Left colon (tissue), 2 donors: ENCODE results near the gene TAS2R40. TPM values are rescaled to one million over a fixed set of nuclear protein-coding genes. Genes with fewer than 3 reads are reported as not detected.

ENCODE experiments used
- ATAC-seq: fragments of 200-7000 bp; cut with Tn5 transposase; one replicate; pipeline ENCODE4 v1.9.1; 2020; ENCODE audit warnings: mild to moderate bottlenecking, moderate library complexity
- DNase-seq, 2 donors: peaks; one replicate each; pipeline ENCODE4 v3.0.0-alpha.2; 2020
- intact Hi-C, 2 donors: fragments of 100-400 bp; cut with DNase I in 1 of 2; cut with micrococcal nuclease in 1 of 2; formaldehyde crosslinking; loops; one replicate each; pipeline versions ENCODE4 v1.11.2 to v1.14.0; 2022; cut with DNase I, micrococcal nuclease
- total RNA-seq, 2 donors: library from RNA; stranded (reverse); fragmentation: NEBNext Ultra II Directional; extraction: Animal tissue kit (Norgen Biotek cat#: 25700); gene quantifications; one replicate each; pipeline ENCODE4 v1.2.1, GENCODE V29; 2021
- donor health status: DM: no; HTN: no; CAD: no.
- donor health status: DM: yes; HTN: yes; CAD: no.

TAS2R40 gene
- total RNA-seq, 2 donors from 2014 or later = not detected

GRCh38 chr7:143269251-143269650, 47.4 kb downstream of the TAS2R40 start:
- ATAC-seq (peak; percentile 91), DNase-seq (peak; percentile 61 to 84)
- intact Hi-C loops = no loop called here

- ATAC-seq (no peak), DNase-seq (no peak)
- intact Hi-C loops = no loop called here
These were observed 49.4 kb downstream of the TAS2R40 start for GRCh38 chr7:143271240-143271639.

Other genes with a start within 250 kb of the TAS2R40 start
- gene OR9A2, start 194.9 kb upstream of the TAS2R40 start, total RNA-seq = not detected
- gene OR6V1, start 169.7 kb upstream of the TAS2R40 start, total RNA-seq = not detected
- gene PIP, start 90.0 kb upstream of the TAS2R40 start, total RNA-seq = not detected
- gene TAS2R39, start 38.6 kb upstream of the TAS2R40 start, total RNA-seq = not detected
- 100 to 1,000 TPM; 290 to 349 TPM for gene GSTK1, start 41.4 kb downstream of the TAS2R40 start, total RNA-seq
- 10 to 100 TPM; 21.8 to 54.1 TPM for gene TMEM139, start 62.9 kb downstream of the TAS2R40 start, total RNA-seq
- 10 to 100 TPM; 29.9 to 39.4 TPM for gene CASP2, start 66.3 kb downstream of the TAS2R40 start, total RNA-seq
- not detected for gene CLCN1, start 94.1 kb downstream of the TAS2R40 start, total RNA-seq
- 1 to 10 TPM in 1 of 2 donors, under 1 TPM in 1; 0.27 to 3.4 TPM for gene FAM131B, start 140.7 kb downstream of the TAS2R40 start, total RNA-seq
- 10 to 100 TPM; 70.1 to 84.4 TPM for gene ZYX, start 159.3 kb downstream of the TAS2R40 start, total RNA-seq
- 10 to 100 TPM; 18.2 to 25.1 TPM for gene EPHA1, start 186.8 kb downstream of the TAS2R40 start, total RNA-seq
- not detected for gene TAS2R60, start 221.4 kb downstream of the TAS2R40 start, total RNA-seq